Right lobe of liver (tissue), 6 donors: Measurements from ENCODE around the gene SCMH1. TPM values are rescaled to one million over a fixed set of nuclear protein-coding genes. Genes with fewer than 3 reads are reported as not detected.

ENCODE experiments used
- ATAC-seq, 4 donors: fragments of 200-7000 bp; cut with Tn5 transposase; one replicate each; pipeline ENCODE4 v1.9.1; 2020; ENCODE audit warnings: mild to moderate bottlenecking in 4 of 4, moderate library complexity in 4 of 4
- DNase-seq, 3 donors: peaks; one replicate each; pipeline ENCODE4 v3.0.0-alpha.2; 2020
- H3K27ac ChIP-seq, 3 donors: fragments of 200-600 bp; one replicate each; pipeline ENCODE4 v1.8.0; 2022
- H3K27me3 ChIP-seq, 2 donors: fragments of 200-600 bp; one replicate each; pipeline ENCODE4 v1.8.0; 2022
- H3K36me3 ChIP-seq, 4 donors: fragments of 200-600 bp; sonication (generic) in 1 of 4; one replicate each; pipeline versions ENCODE4 v1.5.1 to v1.8.0; 2017 to 2022; ENCODE audit warnings: control low read depth in 1 of 4
- H3K4me1 ChIP-seq, 4 donors: fragments of 200-600 bp; sonication (generic) in 1 of 4; one replicate each; pipeline versions ENCODE4 v1.5.1 to v1.8.0; 2017 to 2022; ENCODE audit warnings: control low read depth in 1 of 4
- H3K4me3 ChIP-seq, 3 donors: fragments of 200-600 bp; one replicate each; pipeline ENCODE4 v1.8.0; 2022
- H3K9me3 ChIP-seq, 4 donors: fragments of 200-600 bp; sonication (generic) in 1 of 4; one replicate each; pipeline versions ENCODE4 v1.5.1 to v1.8.0; 2017 to 2022; ENCODE audit warnings: control low read depth in 1 of 4
- POLR2A ChIP-seq: fragments of 450-650 bp; IDR thresholded peaks from one replicate; pipeline ENCODE4 v1.6.1; 2017; ENCODE audit warnings: antibody characterized with exemption, mild to moderate bottlenecking
- WGBS: methylation state at CpG from one replicate; pipeline ENCODE4 v1.1.6; 2018; ENCODE audit warnings: low coverage, low lambda C conversion rate; ENCODE audit not compliant: insufficient coverage; ENCODE audit errors: missing lambda C conversion rate; 5-methylcytosine and 5-hydroxymethylcytosine counted together
- intact Hi-C, 2 donors: fragments of 100-400 bp; cut with DNase I; formaldehyde crosslinking; loops; one replicate each; pipeline versions ENCODE4 v1.11.2 to v1.14.1; 2022
- long read RNA-seq: library from polyadenylated mRNA; unstranded; transcript quantifications from one replicate; pipeline ENCODE4 v2.0.0, GENCODE V29; 2019
- total RNA-seq, 6 experiments: library from RNA; depleted of rRNA in 2 of 6; stranded (reverse); fragments of >200 nt in 2 of 6; fragmentation: NEBNext Ultra II Directional in 3 of 6; extraction: Animal tissue kit (Norgen Biotek cat#: 25700) in 3 of 6; gene quantifications; one replicate each; pipeline versions ENCODE4 v1.1.0 to v1.2.4, GENCODE V29; 2016 to 2023
- TF ChIP-seq, protein P1 (sequence below), 4 donors: fragments of 200-600 bp in 3 of 4; fragments of 450-650 bp in 1 of 4; IDR thresholded peaks; one replicate each; pipeline versions ENCODE4 v1.5.1 to v1.8.0; 2016 to 2022; ENCODE audit warnings: antibody characterized with exemption in 4 of 4, mild to moderate bottlenecking in 2 of 4
- donor health status: DM: no; HTN: yes; CAD: no.
- donor health status: DM: no; HTN: no; CAD: no.
- donor health status: DM: no; HTN: no; CAD: no.
- donor health status: DM: no; HTN: yes; CAD: no.
- donor health status: DM: no; HTN: yes; CAD: no.

The SCMH1 gene
- total RNA-seq = 10 to 100 TPM in 4 of 6 experiments, 1 to 10 TPM in 2; 6.6 to 16.9 (median 13.1) TPM
- long read RNA-seq = 0 reads

DNA sequence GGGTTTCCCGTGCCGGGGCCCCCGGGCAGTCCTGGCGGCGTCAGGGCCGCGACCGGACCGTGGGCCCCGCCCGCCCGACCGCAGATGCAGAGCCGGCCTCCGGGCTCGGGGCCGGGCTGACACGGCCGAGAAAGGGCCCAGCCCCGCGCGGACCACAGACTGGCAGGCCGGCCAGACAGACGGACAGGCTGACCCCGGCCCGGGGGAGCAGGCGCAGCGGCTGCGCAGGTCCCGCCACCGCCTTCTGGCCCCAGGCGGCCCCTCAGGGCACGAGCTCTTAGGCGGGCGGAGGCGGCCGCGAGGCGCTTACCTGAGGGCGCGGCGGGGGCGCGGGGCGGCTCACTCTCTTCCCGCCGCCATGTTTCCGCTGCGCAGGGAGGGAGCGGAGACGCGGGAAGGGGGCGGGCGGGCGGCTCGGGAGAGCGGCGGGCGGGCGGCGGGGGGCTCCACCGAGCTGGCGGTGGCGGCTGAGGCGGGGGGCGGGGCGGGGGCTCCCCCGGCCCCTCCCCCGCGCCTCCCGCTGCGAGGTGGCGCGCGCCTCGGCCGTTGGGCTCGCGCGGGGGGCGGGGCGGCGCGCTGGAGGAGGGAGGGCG, at the start of gene SCMH1:
Gene SCMH1 (minus strand): TSS at position 558 of the 593 bp plus-strand sequence. CDS start 56,173 bp downstream, outside the sequence.
- ATAC-seq = peak; percentile 35 to 73 (median 62)

GRCh38 chr1:41291195-41291594, 49.1 kb upstream of the SCMH1 start:
- intact Hi-C loops = no loop called here
- Histone ChIP-seq H3K4me1 (no peaks in the 10 kb centered on the region), H3K27ac (no peak overlapping the region), H3K36me3 (no peaks in the 10 kb centered on the region), H3K4me3 (no peak overlapping the region), H3K9me3 (no peaks in the 10 kb centered on the region), H3K27me3 (no peaks in the 10 kb centered on the region)
- DNase-seq (no peak), ATAC-seq (no peak)
- WGBS = 85% methylated on average over 3 of the region's 5 CpGs
- no peak for TF ChIP-seq POLR2A
- TF ChIP-seq, protein P1, sequence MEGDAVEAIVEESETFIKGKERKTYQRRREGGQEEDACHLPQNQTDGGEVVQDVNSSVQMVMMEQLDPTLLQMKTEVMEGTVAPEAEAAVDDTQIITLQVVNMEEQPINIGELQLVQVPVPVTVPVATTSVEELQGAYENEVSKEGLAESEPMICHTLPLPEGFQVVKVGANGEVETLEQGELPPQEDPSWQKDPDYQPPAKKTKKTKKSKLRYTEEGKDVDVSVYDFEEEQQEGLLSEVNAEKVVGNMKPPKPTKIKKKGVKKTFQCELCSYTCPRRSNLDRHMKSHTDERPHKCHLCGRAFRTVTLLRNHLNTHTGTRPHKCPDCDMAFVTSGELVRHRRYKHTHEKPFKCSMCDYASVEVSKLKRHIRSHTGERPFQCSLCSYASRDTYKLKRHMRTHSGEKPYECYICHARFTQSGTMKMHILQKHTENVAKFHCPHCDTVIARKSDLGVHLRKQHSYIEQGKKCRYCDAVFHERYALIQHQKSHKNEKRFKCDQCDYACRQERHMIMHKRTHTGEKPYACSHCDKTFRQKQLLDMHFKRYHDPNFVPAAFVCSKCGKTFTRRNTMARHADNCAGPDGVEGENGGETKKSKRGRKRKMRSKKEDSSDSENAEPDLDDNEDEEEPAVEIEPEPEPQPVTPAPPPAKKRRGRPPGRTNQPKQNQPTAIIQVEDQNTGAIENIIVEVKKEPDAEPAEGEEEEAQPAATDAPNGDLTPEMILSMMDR (IDR thresholded peaks at IDR 0.05) = no peak

More for the DNA sequence above, at the start of gene SCMH1:
- no peaks in the 10 kb centered on the region for H3K36me3 ChIP-seq
- H3K27me3 ChIP-seq = no peaks in the 10 kb centered on the region
- no peaks in the 10 kb centered on the region for H3K9me3 ChIP-seq
- peak within 1 kb of the TSS; percentile 85 to 92 (median 87) for H3K27ac ChIP-seq
- H3K4me1 ChIP-seq = peaks cover 0 to 32% (median 7%) of the 10 kb centered on the region in 4 donors
- peak; percentile 52 to 63 (median 60) for DNase-seq
- peak within 1 kb of the TSS; percentile 73 to 91 (median 79) for H3K4me3 ChIP-seq
- intact Hi-C loops = no loop called here
- TF ChIP-seq POLR2A = no peak
- TF ChIP-seq, protein P1 (IDR thresholded peaks at IDR 0.05) = no peak
- WGBS = under 1% methylated on average over 24 of the region's 85 CpGs

- DNase-seq (no peak), ATAC-seq (no peak)
- Histone ChIP-seq H3K27me3 (no peaks in the 10 kb centered on the region), H3K36me3 (no peaks in the 10 kb centered on the region), H3K27ac (no peak overlapping the region), H3K4me1 (no peaks in the 10 kb centered on the region), H3K9me3 (no peaks in the 10 kb centered on the region), H3K4me3 (no peak overlapping the region)
- intact Hi-C loops = no loop called here
- TF ChIP-seq POLR2A = no peak
- TF ChIP-seq, protein P1 (IDR thresholded peaks at IDR 0.05) = no peak
- 86% methylated on average over 5 of the region's 5 CpGs for WGBS
These were observed 47.1 kb upstream of the SCMH1 start for GRCh38 chr1:41289196-41289595.

DNA sequence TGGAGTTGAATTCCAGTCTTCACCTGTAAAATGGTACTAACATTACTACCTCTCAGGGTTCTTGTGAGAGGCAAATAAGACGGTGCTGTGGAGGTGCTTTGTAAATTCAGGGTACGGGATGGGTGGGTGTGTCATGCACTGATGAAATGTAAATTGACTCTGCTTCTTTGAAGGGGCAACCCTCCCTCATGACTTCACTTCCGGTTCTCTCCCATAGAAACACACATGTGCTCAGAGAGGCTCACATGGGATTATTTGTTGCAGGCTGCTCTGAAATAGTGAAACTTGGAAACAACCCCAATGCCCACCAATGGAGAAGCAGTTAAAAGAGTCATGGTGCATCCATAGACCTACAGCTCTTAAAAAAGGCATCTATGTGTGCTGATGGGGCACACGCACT, 44.9 kb upstream of the SCMH1 start:
- intact Hi-C loops = no loop called here
- TF ChIP-seq POLR2A = no peak
- TF ChIP-seq, protein P1 (IDR thresholded peaks at IDR 0.05) = no peak
- no peaks in the 10 kb centered on the region for H3K36me3 ChIP-seq
- H3K4me3 ChIP-seq = no peak overlapping the region
- no peaks in the 10 kb centered on the region for H3K4me1 ChIP-seq
- DNase-seq (no peak), ATAC-seq (no peak)
- 67% methylated on average over 4 of the region's 4 CpGs for WGBS
- no peaks in the 10 kb centered on the region for H3K27me3 ChIP-seq
- no peaks in the 10 kb centered on the region for H3K9me3 ChIP-seq
- no peak overlapping the region for H3K27ac ChIP-seq
